MM.1S (cell line): ENCODE results near the gene LAMP5.

ENCODE experiments used
- EZH2 ChIP-seq: fragments of 300-600 bp; sonication (generic); optimal IDR thresholded peaks from 2 replicates; pipeline ENCODE3; 2017; ENCODE audit warnings: low read depth, mild to moderate bottlenecking, antibody characterized with exemption, low read length, mixed read lengths
- TF ChIP-seq, protein P1 (sequence below): fragments of 300-600 bp; sonication (generic); IDR thresholded peaks from 2 replicates; pipeline ENCODE4 v1.5.1; 2016; ENCODE audit warnings: antibody characterized with exemption, low read length, mixed read lengths

DNA sequence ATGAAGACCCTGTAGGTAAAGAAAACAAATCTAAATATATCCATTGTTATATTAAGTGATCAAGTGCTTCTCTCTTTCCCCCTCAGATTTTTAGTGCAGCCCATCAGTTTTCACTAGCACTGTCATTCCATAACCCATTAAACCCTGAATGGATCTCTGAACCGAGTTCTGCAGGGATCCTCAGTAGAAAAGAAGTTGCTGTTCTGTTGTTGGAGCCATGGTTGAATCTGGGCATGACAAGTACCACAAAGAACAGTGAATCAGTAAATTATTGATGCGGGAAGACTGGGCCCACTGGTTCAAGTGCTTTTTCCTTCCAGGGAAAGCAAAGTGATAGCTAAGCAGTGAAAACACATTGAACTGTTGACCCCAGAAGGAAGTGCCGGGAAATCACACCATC lies 60.4 kb downstream of the LAMP5 start:
- TF ChIP-seq, protein P1, sequence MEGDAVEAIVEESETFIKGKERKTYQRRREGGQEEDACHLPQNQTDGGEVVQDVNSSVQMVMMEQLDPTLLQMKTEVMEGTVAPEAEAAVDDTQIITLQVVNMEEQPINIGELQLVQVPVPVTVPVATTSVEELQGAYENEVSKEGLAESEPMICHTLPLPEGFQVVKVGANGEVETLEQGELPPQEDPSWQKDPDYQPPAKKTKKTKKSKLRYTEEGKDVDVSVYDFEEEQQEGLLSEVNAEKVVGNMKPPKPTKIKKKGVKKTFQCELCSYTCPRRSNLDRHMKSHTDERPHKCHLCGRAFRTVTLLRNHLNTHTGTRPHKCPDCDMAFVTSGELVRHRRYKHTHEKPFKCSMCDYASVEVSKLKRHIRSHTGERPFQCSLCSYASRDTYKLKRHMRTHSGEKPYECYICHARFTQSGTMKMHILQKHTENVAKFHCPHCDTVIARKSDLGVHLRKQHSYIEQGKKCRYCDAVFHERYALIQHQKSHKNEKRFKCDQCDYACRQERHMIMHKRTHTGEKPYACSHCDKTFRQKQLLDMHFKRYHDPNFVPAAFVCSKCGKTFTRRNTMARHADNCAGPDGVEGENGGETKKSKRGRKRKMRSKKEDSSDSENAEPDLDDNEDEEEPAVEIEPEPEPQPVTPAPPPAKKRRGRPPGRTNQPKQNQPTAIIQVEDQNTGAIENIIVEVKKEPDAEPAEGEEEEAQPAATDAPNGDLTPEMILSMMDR = no peak
- no peak for TF ChIP-seq EZH2
